Psoas muscle (tissue), 8 donors: ENCODE data around the gene UQCRQ. TPM values are rescaled to one million over a fixed set of nuclear protein-coding genes. Genes with fewer than 3 reads are reported as not detected.

ENCODE experiments used
- ATAC-seq, 4 donors: fragments of 200-7000 bp; cut with Tn5 transposase; one replicate each; pipeline ENCODE4 v1.9.1; 2020; ENCODE audit warnings: moderate library complexity in 3 of 4, mild to moderate bottlenecking in 2 of 4
- DNase-seq, 2 donors: peaks; one replicate each; pipeline ENCODE4 v3.0.0-alpha.2; 2020
- H3K27ac ChIP-seq: fragments of 200-600 bp; one replicate; pipeline ENCODE4 v1.8.0; 2022
- H3K27me3 ChIP-seq, 3 donors: fragments of 200-600 bp in 1 of 3; one replicate each; pipeline versions ENCODE4 v1.6.1 to v1.8.0; 2013 to 2022; ENCODE audit warnings: low read length in 2 of 3, mild to moderate bottlenecking in 2 of 3, moderate library complexity in 1 of 3; ENCODE audit not compliant: insufficient read depth in 3 of 3
- H3K36me3 ChIP-seq, 2 donors: fragments of 200-600 bp in 1 of 2; one replicate each; pipeline versions ENCODE4 v1.6.1 to v1.8.0; 2013 to 2022; ENCODE audit warnings: low read depth in 1 of 2, mild to moderate bottlenecking in 1 of 2, moderate library complexity in 1 of 2; ENCODE audit not compliant: insufficient read depth in 1 of 2
- H3K4me1 ChIP-seq: fragments of 200-600 bp; one replicate; pipeline ENCODE4 v1.8.0; 2022
- H3K4me3 ChIP-seq: fragments of 200-600 bp; one replicate; pipeline ENCODE4 v1.8.0; 2022; ENCODE audit warnings: mild to moderate bottlenecking
- H3K9me3 ChIP-seq: fragments of 200-600 bp; one replicate; pipeline ENCODE4 v1.8.0; 2022
- CTCF ChIP-seq: fragments of 200-600 bp; IDR thresholded peaks from one replicate; pipeline ENCODE4 v1.8.0; 2022; ENCODE audit warnings: antibody characterized with exemption
- WGBS, 3 donors: extraction: QIAGEN DNeasy Blood & Tissue Kit; methylation state at CpG; one replicate each; pipeline versions ENCODE4 v1.1.6 to v1.1.7; 2013; 5-methylcytosine and 5-hydroxymethylcytosine counted together
- intact Hi-C, 2 donors: fragments of 100-400 bp; cut with DNase I; formaldehyde crosslinking; loops; one replicate each; pipeline versions ENCODE4 v1.11.0 to v1.14.2; 2022
- polyA plus RNA-seq, 3 donors: library from polyadenylated mRNA; stranded (reverse); fragments of 200-250 nt; gene quantifications; one replicate each; pipeline ENCODE4 v1.2.3, GENCODE V29; 2013
- total RNA-seq, 4 donors: library from RNA; stranded (reverse); fragmentation: NEBNext Ultra II Directional in 2 of 4; extraction: Animal tissue kit (Norgen Biotek cat#: 25700) in 2 of 4; gene quantifications; one replicate each; pipeline versions ENCODE4 v1.2.1 to v1.2.4, GENCODE V29; 2021 to 2023
- donor health status: healthy with polysubstance abuse.
- donor health status: DM: no; HTN: no; CAD: no; lungs with moderate emphysema.
- donor health status: Bipolar disorder and iron deficiency.
- donor health status: healthy.
- donor health status: DM: yes; HTN: yes; CAD: no.
- donor health status: DM: no; HTN: no; CAD: no.
- donor health status: DM: no; HTN: no; CAD: no.
- donor health status: DM: yes; HTN: yes; CAD: no.

UQCRQ gene
- total and polyA plus RNA-seq, 7 donors, result 649 to 985 (median 866) TPM

DNA sequence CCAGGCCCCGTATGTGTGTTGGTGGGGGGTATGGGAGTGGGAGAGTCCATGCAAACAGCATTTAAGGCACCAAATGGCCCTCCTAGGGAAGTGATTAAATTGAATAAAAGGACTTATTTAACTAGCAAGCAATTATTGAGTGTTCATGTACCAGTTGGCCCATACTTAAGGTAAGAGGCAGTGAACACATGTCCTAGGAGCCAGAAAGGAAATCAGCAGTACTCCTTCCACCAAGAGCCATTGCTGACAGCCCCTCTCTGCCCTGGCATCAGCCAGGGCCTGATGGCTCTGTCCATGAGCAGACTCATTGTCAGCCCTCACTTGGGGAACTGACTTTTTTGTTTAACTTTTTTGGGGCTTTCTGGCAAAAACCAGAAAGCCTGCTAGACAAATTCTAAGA is 25.5 kb upstream of the UQCRQ start:
- Histone ChIP-seq H3K4me3 (no peak overlapping the region), H3K36me3 (no peaks in the 10 kb centered on the region), H3K4me1 (no peaks in the 10 kb centered on the region), H3K27me3 (no peaks in the 10 kb centered on the region), H3K27ac (no peak overlapping the region), H3K9me3 (no peaks in the 10 kb centered on the region)
- ATAC-seq (no peak), DNase-seq (no peak)
- intact Hi-C loops, result no loop called here
- 52 to 67% (median 63%) methylated on average over 1 of the region's 1 CpG for WGBS, 3 donors
- no peak for TF ChIP-seq CTCF

DNA sequence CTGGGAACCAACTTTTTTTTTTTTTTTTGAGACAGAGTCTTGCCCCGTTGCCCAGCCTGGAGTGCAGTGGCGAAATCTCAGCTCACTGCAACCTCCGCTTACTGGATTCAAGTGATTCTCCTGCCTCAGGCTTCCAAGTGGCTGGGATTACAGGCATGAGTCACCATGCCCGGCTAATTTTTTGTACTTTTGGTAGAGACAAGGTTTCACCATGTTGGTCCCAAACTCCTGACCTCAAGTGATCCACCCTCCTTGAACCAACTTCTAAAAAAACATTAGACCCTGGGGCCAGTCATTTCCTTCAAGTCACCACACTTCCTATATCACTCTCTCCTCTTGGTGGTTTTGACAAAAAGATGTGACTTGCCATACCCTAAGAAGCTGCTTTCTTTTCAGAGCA is 25.1 kb upstream of the UQCRQ start:
- Histone ChIP-seq H3K27me3 (no peaks in the 10 kb centered on the region), H3K9me3 (no peaks in the 10 kb centered on the region), H3K4me3 (no peak overlapping the region), H3K36me3 (no peaks in the 10 kb centered on the region), H3K27ac (no peak overlapping the region), H3K4me1 (no peaks in the 10 kb centered on the region)
- no peak for TF ChIP-seq CTCF
- 63 to 76% (median 72%) methylated on average over 4 of the region's 4 CpGs for WGBS, 3 donors
- intact Hi-C loops, result no loop called here
- DNase-seq (no peak), ATAC-seq (no peak)

- Histone ChIP-seq H3K4me1 (no peaks in the 10 kb centered on the region), H3K36me3 (no peaks in the 10 kb centered on the region), H3K9me3 (no peaks in the 10 kb centered on the region), H3K4me3 (no peak overlapping the region), H3K27me3 (no peaks in the 10 kb centered on the region), H3K27ac (no peak overlapping the region)
- WGBS, 3 donors, result 92 to 95% (median 93%) methylated on average over 8 of the region's 8 CpGs
- DNase-seq (no peak), ATAC-seq (no peak)
- intact Hi-C loops, result no loop called here
- TF ChIP-seq CTCF, result no peak
Observed at GRCh38 chr5:132848270-132848669, 18.2 kb upstream of the UQCRQ start.

DNA sequence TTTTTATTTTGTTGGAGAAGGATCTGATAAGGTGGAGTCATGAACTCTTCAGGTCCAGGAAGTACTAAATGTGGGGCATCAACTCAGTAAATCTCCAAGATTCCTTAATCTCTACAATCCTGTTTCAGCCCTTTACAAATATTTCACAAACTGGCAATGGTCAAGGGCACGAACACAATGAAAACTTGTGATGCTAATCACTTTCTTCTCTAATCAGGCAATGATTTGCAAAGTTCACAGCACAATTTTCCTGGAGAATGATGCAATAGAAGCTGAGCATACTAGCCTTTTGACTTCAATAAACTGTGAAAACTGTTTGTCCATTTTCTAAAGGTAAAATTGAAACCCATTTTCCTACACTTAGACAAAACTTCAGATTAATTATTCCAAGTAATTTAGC is 17.1 kb upstream of the UQCRQ start:
- no peak for DNase-seq
- Histone ChIP-seq H3K9me3 (no peaks in the 10 kb centered on the region), H3K27me3 (no peaks in the 10 kb centered on the region), H3K27ac (no peak overlapping the region), H3K4me3 (no peak overlapping the region), H3K4me1 (no peaks in the 10 kb centered on the region), H3K36me3 (no peaks in the 10 kb centered on the region)
- TF ChIP-seq CTCF, result no peak
- WGBS, 3 donors, result 67 to 70% (median 67%) methylated on average over 1 of the region's 1 CpG
- no peak for ATAC-seq
- intact Hi-C loops, result no loop called here

DNA sequence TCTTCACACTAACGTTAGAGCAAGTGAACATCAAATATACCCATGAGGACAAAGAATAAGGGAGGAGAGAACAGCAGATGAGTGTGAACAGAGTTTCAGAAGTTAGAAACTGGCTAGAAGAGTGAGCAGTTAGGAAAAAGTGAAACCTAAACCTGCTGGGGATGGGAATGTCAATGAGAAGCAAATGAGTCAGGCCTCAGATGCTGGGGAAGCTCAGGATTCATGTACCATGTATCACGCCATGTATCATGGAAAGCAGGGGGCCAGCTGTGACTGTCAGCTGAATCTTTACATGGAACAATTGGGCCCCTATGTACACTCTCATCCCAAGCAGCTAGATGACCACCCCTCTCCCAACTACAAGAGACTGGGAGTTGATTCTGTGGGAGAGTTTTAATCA is 16.4 kb upstream of the UQCRQ start:
- no peaks in the 10 kb centered on the region for H3K4me1 ChIP-seq
- H3K27me3 ChIP-seq, result no peaks in the 10 kb centered on the region
- 73 to 79% (median 74%) methylated on average over 2 of the region's 2 CpGs for WGBS, 3 donors
- no peaks in the 10 kb centered on the region for H3K36me3 ChIP-seq
- intact Hi-C loops, result no loop called here
- TF ChIP-seq CTCF, result no peak
- no peak overlapping the region for H3K4me3 ChIP-seq
- no peak overlapping the region for H3K27ac ChIP-seq
- no peaks in the 10 kb centered on the region for H3K9me3 ChIP-seq
- ATAC-seq (no peak), DNase-seq (no peak)
